Measurements from ENCODE around the gene NEU1. TPM values are rescaled to one million over a fixed set of nuclear protein-coding genes. Genes with fewer than 3 reads are reported as not detected.
"Not testable (repeated sequence)": the region's sequence is repeated elsewhere in the genome, so short reads cannot be mapped to it uniquely, and the experiment has no call there.

NEU1 gene
- total RNA-seq, 1 donor from 2014 or later: 46.9 TPM

DNA sequence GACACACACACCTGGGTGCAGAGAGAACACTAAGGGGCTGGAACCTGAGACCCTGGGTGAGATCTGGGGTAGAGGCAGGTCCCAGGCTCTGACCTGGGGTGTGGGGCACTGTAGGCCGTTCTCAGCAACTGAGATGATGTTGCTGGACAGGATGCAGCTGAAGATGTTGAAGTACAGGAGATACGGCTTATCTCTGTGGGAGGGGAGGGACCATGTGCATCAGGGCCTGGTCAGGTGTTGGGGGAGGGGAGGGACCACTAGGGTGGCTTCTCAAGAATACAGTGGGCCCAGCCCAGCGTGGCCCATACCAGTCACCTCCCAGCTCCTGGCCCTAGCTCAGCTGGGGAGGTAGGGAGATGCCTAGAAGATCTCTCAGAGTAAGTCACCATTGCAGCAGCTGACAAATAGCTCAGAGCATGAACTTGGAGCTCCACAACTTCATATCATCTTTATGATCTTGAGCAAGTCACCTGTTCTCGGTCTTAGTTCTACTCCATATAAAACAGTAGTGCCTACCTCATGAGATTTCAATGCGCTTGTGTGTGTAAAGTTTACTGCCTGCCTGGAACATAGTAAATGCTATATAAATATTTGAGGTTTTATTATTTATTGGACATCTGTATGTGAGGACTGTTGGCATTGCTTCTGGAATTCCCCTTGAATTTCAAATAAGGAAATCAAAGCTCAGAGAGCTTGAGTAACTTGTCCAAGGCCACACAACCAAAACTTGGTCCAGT is 12.4 kb upstream of the NEU1 start:
- Mint-ChIP-seq H3K27me3 (no peaks in the 10 kb centered on the region), H3K36me3 (no peaks in the 10 kb centered on the region), H3K27ac (no peak overlapping the region), H3K9me3 (no peaks in the 10 kb centered on the region), H3K4me1 (ENCODE audit: unreplicated experiment) (peaks cover 4% of the 10 kb centered on the region), H3K4me3 (no peak overlapping the region)
- no peak for DNase-seq (ENCODE audit: extremely low spot score, unreplicated experiment)
- TF ChIP-seq, protein P1, sequence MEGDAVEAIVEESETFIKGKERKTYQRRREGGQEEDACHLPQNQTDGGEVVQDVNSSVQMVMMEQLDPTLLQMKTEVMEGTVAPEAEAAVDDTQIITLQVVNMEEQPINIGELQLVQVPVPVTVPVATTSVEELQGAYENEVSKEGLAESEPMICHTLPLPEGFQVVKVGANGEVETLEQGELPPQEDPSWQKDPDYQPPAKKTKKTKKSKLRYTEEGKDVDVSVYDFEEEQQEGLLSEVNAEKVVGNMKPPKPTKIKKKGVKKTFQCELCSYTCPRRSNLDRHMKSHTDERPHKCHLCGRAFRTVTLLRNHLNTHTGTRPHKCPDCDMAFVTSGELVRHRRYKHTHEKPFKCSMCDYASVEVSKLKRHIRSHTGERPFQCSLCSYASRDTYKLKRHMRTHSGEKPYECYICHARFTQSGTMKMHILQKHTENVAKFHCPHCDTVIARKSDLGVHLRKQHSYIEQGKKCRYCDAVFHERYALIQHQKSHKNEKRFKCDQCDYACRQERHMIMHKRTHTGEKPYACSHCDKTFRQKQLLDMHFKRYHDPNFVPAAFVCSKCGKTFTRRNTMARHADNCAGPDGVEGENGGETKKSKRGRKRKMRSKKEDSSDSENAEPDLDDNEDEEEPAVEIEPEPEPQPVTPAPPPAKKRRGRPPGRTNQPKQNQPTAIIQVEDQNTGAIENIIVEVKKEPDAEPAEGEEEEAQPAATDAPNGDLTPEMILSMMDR (conservative IDR thresholded peaks at IDR 0.05): no peak

DNA sequence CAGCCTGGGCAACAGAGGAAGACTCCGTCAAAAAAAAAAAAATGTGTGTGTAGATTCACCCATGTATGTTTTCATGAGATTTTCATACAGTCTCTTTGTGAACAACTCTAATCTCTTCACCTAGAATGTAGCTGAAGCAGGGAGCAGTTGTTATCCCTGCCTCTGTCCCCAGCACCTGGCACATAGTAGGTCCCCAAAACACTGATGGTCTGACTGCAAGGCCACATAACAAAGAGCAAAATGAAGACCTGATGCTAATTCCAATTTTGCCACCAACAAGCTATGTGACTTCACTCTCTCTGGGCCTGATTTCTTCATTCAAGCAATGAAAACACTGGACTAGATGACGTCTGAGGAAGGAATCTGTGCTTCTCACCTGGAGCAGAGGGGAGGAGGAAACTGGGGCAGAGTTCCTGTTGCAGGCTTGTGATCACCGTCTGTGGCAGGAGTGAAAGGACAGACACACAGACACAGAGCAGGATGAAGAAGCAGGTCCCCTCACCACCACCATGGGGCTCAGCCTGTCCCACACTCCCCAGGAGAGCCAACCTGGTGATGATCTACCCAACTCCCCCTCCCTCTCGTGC is 11.6 kb upstream of the NEU1 start:
- no peak overlapping the region for H3K4me3 Mint-ChIP-seq
- peak overlapping the region; percentile 51 for H3K27ac Mint-ChIP-seq
- H3K36me3 Mint-ChIP-seq: no peaks in the 10 kb centered on the region
- H3K9me3 Mint-ChIP-seq: no peaks in the 10 kb centered on the region
- H3K27me3 Mint-ChIP-seq: no peaks in the 10 kb centered on the region
- no peak for DNase-seq (ENCODE audit: extremely low spot score, unreplicated experiment)
- TF ChIP-seq, protein P1 (conservative IDR thresholded peaks at IDR 0.05): no peak
- peaks cover 4% of the 10 kb centered on the region for H3K4me1 Mint-ChIP-seq (ENCODE audit: unreplicated experiment)

DNA sequence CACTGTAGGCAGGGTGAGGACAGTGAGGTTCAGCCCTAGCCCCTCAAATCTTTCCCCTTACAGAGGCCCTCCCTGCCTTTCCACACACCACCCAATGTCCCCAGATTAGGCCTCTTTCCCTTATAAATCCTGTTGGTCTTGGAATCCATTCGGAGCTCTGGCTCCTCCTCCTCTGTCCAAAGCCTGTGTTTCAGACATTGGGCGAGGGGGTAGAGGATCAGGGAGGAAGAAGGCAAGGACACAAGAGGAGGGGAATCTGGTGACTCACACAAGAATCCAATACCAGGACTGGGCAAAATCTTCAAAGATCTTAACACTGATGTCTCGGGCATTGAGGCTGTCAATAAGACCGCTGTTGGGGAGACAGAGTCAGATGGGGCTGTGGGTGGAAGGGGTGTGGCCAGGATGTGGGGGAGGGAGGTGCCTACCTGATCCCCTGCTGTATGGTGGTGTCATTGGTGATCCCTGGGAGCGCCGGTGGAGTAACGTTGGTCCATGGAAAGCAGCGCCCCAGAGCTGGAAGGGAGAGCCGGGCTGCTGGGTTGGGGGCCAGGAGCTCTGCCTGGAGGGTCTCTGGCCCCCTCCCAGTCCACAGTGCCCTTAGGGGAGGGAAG is 8.5 kb upstream of the NEU1 start:
- Mint-ChIP-seq H3K27me3 (no peaks in the 10 kb centered on the region), H3K36me3 (no peaks in the 10 kb centered on the region), H3K9me3 (no peaks in the 10 kb centered on the region), H3K27ac (peak overlapping the region; percentile 36), H3K4me3 (no peak overlapping the region), H3K4me1 (ENCODE audit: unreplicated experiment) (peaks cover 4% of the 10 kb centered on the region)
- TF ChIP-seq, protein P1 (conservative IDR thresholded peaks at IDR 0.05): no peak
- no peak for DNase-seq (ENCODE audit: extremely low spot score, unreplicated experiment)

- peaks cover 4% of the 10 kb centered on the region for H3K4me1 Mint-ChIP-seq (ENCODE audit: unreplicated experiment)
- DNase-seq (ENCODE audit: extremely low spot score, unreplicated experiment): no peak
These were observed 7.8 kb upstream of the NEU1 start for GRCh38 chr6:31870385-31870921.

DNA sequence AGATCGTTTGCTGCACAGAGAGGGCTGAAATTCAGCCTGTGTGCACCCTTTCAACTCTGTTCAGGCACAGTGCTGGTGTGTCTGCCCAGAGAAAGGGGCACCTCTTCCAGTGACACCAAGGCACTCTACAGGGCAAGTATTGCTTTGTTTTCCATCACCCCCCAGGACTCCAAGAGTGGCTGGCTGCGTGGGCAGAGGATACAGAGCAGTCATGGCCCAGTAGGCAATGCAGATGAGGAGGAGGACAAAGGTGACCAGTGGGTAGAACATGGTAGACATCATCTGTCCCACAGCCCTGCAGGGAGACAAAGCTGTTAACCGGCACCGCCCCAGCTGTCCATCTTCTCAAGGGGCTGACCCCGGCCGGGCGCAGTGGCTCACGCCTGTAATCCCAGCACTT is 6.7 kb upstream of the NEU1 start:
- Mint-ChIP-seq H3K36me3 (no peaks in the 10 kb centered on the region), H3K4me3 (no peak overlapping the region), H3K27ac (no peak overlapping the region), H3K4me1 (ENCODE audit: unreplicated experiment) (peaks cover 9% of the 10 kb centered on the region), H3K9me3 (no peaks in the 10 kb centered on the region), H3K27me3 (no peaks in the 10 kb centered on the region)
- TF ChIP-seq, protein P1 (conservative IDR thresholded peaks at IDR 0.05): no peak
- DNase-seq (ENCODE audit: extremely low spot score, unreplicated experiment): no peak

More at GRCh38 chr6:31870385-31870921, 7.8 kb upstream of the NEU1 start:
- H3K27ac Mint-ChIP-seq: no peak overlapping the region
- no peaks in the 10 kb centered on the region for H3K9me3 Mint-ChIP-seq
- no peaks in the 10 kb centered on the region for H3K27me3 Mint-ChIP-seq
- no peak overlapping the region for H3K4me3 Mint-ChIP-seq
- no peaks in the 10 kb centered on the region for H3K36me3 Mint-ChIP-seq
- TF ChIP-seq, protein P1 (conservative IDR thresholded peaks at IDR 0.05): no peak

- not testable (repeated sequence) for H3K27ac Mint-ChIP-seq; H3K36me3 Mint-ChIP-seq; H3K4me3 Mint-ChIP-seq; H3K9me3 Mint-ChIP-seq; DNase-seq (ENCODE audit: extremely low spot score, unreplicated experiment); H3K27me3 Mint-ChIP-seq
- peaks cover 11% of the 10 kb centered on the region for H3K4me1 Mint-ChIP-seq (ENCODE audit: unreplicated experiment)
These were observed 6.0 kb upstream of the NEU1 start for GRCh38 chr6:31868658-31868971.

Measured in type B pancreatic cell (in vitro differentiated cells).